H1 (cell line): ENCODE measurements around the gene CEACAM16. TPM values are rescaled to one million over a fixed set of nuclear protein-coding genes. Genes with fewer than 3 reads are reported as not detected.
A peak's percentile ranks its signal among the peaks of the same experiment; 100 is the strongest.

ENCODE experiments used
- CTCF ChIA-PET: fragments of 300-600 bp; sonication (Branson Sonifier 250); formaldehyde crosslinking; loops from one replicate; lab custom pipeline; 2021; ENCODE audit not compliant: partially characterized antibody; lab: Charles Lee
- POLR2A ChIA-PET: fragments of 300-600 bp; sonication (Branson Sonifier 250); formaldehyde crosslinking; loops from one replicate; lab custom pipeline; 2021; ENCODE audit warnings: inconsistent platforms; ENCODE audit not compliant: partially characterized antibody; lab: Charles Lee
- DNase-seq, 2 experiments: peaks; one replicate each; pipeline versions ENCODE4 v3.0.0 to v3.0.0-alpha.2; 2010 to 2022; ENCODE audit warnings: low spot score in 2 of 2, low read depth in 1 of 2, mixed read lengths in 1 of 2
- FAIRE-seq: peaks from 2 replicates; lab custom pipeline; 2011; peaks lifted over from hg19 to GRCh38; lab: Jason Lieb, UNC
- H2AFZ ChIP-seq: 2 replicates; pipeline ENCODE4 v1.8.1; 2012; ENCODE audit warnings: low read length, inconsistent platforms
- H2AK5ac ChIP-seq: 2 replicates; pipeline ENCODE4 v1.6.1; 2013; ENCODE audit warnings: low read depth, low read length
- H2BK120ac ChIP-seq: replicated peaks from 2 replicates; pipeline ENCODE3; 2013; ENCODE audit warnings: low read depth, low read length, inconsistent platforms
- H2BK12ac ChIP-seq: 2 replicates; pipeline ENCODE4 v1.6.1; 2013; ENCODE audit warnings: low read depth, low read length
- H2BK15ac ChIP-seq: 2 replicates; pipeline ENCODE4 v1.6.1; 2013; ENCODE audit warnings: low read length
- H2BK20ac ChIP-seq: 2 replicates; pipeline ENCODE4 v1.6.1; 2013; ENCODE audit warnings: low read length
- H2BK5ac ChIP-seq: 2 replicates; pipeline ENCODE4 v1.6.1; 2013; ENCODE audit warnings: low read depth, low read length
- H3K14ac ChIP-seq: 2 replicates; pipeline ENCODE4 v1.6.1; 2013; ENCODE audit warnings: inconsistent platforms; ENCODE audit not compliant: insufficient read length
- H3K18ac ChIP-seq: 2 replicates; pipeline ENCODE4 v1.6.1; 2013; ENCODE audit warnings: low read length; ENCODE audit errors: extremely low read depth
- H3K23ac ChIP-seq: 2 replicates; pipeline ENCODE4 v1.6.1; 2013; ENCODE audit warnings: inconsistent platforms; ENCODE audit not compliant: insufficient read length
- H3K23me2 ChIP-seq: 2 replicates; pipeline ENCODE4 v1.6.1; 2013; ENCODE audit warnings: low read depth, low read length
- H3K27ac ChIP-seq: 2 replicates; pipeline ENCODE4 v1.6.1; 2011; ENCODE audit warnings: low read depth, low read length, inconsistent platforms
- H3K27me3 ChIP-seq, 4 experiments: replicated peaks in 1 of 4; 1 replicate in 1 of 4; 2 replicates in 3 of 4; pipeline versions ENCODE4 v1.6.1 to v1.8.1; 2011 to 2013; ENCODE audit warnings: low read length in 3 of 4, mild to moderate bottlenecking in 3 of 4, inconsistent platforms in 2 of 4, mixed read lengths in 2 of 4, moderate library complexity in 1 of 4; ENCODE audit not compliant: control insufficient read depth in 3 of 4, insufficient read depth in 3 of 4; ENCODE audit errors: extremely low read depth in 1 of 4
- H3K36me3 ChIP-seq, 4 experiments: 2 replicates each; pipeline versions ENCODE4 v1.6.1 to v1.8.1; 2011 to 2013; ENCODE audit warnings: mild to moderate bottlenecking in 4 of 4, low read length in 3 of 4, moderate library complexity in 2 of 4, control low read depth in 1 of 4, inconsistent platforms in 1 of 4; ENCODE audit not compliant: insufficient read depth in 4 of 4, control insufficient read depth in 2 of 4
- H3K4ac ChIP-seq: replicated peaks from 2 replicates; pipeline ENCODE3; 2013; ENCODE audit warnings: low read length, low read depth, mixed read lengths, inconsistent platforms; ENCODE audit not compliant: insufficient read length
- H3K4me1 ChIP-seq, 4 experiments: replicated peaks in 1 of 4; 1 replicate in 1 of 4; 2 replicates in 3 of 4; pipeline versions ENCODE4 v1.6.1 to v1.8.1; 2011 to 2013; ENCODE audit warnings: low read length in 3 of 4, inconsistent platforms in 2 of 4, mixed read lengths in 1 of 4; ENCODE audit not compliant: insufficient read depth in 4 of 4, control insufficient read depth in 3 of 4
- H3K4me2 ChIP-seq, 2 experiments: 2 replicates each; pipeline versions ENCODE4 v1.6.1 to v1.8.1; 2011 to 2013; ENCODE audit warnings: low read depth in 2 of 2, low read length in 2 of 2, control low read depth in 1 of 2, inconsistent platforms in 1 of 2, mild to moderate bottlenecking in 1 of 2; ENCODE audit not compliant: insufficient read depth in 1 of 2
- H3K4me3 ChIP-seq, 4 experiments: fragments of 200-600, 300-600 bp in 1 of 4; sonication (generic), shearing (Covaris generic), sonication (Bioruptor Twin) in 1 of 4; 2 replicates each; pipeline versions ENCODE4 v1.5.1 to v1.8.1; 2011 to 2016; ENCODE audit warnings: low read length in 4 of 4, low read depth in 3 of 4, control low read depth in 2 of 4, inconsistent platforms in 2 of 4, mild to moderate bottlenecking in 2 of 4, mixed read lengths in 1 of 4, moderate library complexity in 1 of 4; ENCODE audit not compliant: insufficient read depth in 2 of 4; ENCODE audit errors: extremely low read depth in 1 of 4
- H3K56ac ChIP-seq: replicated peaks from 2 replicates; pipeline ENCODE3; 2013; ENCODE audit warnings: low read depth, mild to moderate bottlenecking, mixed read lengths, low read length, inconsistent platforms; ENCODE audit not compliant: insufficient read length
- H3K79me1 ChIP-seq: 2 replicates; pipeline ENCODE4 v1.6.1; 2013; ENCODE audit warnings: low read depth, low read length, control low read depth
- H3K79me2 ChIP-seq, 2 experiments: 2 replicates each; pipeline versions ENCODE4 v1.6.1 to v1.8.1; 2012 to 2013; ENCODE audit warnings: low read length in 2 of 2, mild to moderate bottlenecking in 2 of 2, inconsistent platforms in 1 of 2; ENCODE audit not compliant: insufficient read depth in 2 of 2, control insufficient read depth in 1 of 2
- H3K9ac ChIP-seq, 4 experiments: replicated peaks in 1 of 4; 1 replicate in 1 of 4; 2 replicates in 3 of 4; pipeline versions ENCODE4 v1.6.1 to v1.8.1; 2011 to 2013; ENCODE audit warnings: low read depth in 3 of 4, low read length in 3 of 4, control low read depth in 2 of 4, mild to moderate bottlenecking in 2 of 4, moderate library complexity in 2 of 4, inconsistent platforms in 1 of 4; ENCODE audit errors: extremely low read depth in 1 of 4
- H3K9me3 ChIP-seq, 2 experiments: 2 replicates each; pipeline versions ENCODE4 v1.6.1 to v1.8.1; 2012 to 2013; ENCODE audit warnings: mild to moderate bottlenecking in 2 of 2, moderate library complexity in 2 of 2, control low read depth in 1 of 2, inconsistent platforms in 1 of 2, low read depth in 1 of 2, low read length in 1 of 2, mixed read lengths in 1 of 2; ENCODE audit not compliant: insufficient read depth in 2 of 2
- H4K20me1 ChIP-seq, 2 experiments: replicated peaks in 1 of 2; 2 replicates each; pipeline versions ENCODE3 to v1.8.1; 2011 to 2013; ENCODE audit warnings: inconsistent platforms in 2 of 2, low read length in 2 of 2, mild to moderate bottlenecking in 1 of 2; ENCODE audit not compliant: insufficient read depth in 2 of 2, control insufficient read depth in 1 of 2
- H4K5ac ChIP-seq: 2 replicates; pipeline ENCODE4 v1.6.1; 2013; ENCODE audit warnings: low read length, low read depth, mixed read lengths, inconsistent platforms; ENCODE audit not compliant: insufficient read length
- H4K8ac ChIP-seq: 2 replicates; pipeline ENCODE4 v1.8.0; 2013; ENCODE audit warnings: mild to moderate bottlenecking, moderate library complexity, low read length, inconsistent platforms; ENCODE audit not compliant: insufficient read depth; ENCODE audit errors: extremely low read depth
- H4K91ac ChIP-seq: replicated peaks from 2 replicates; pipeline ENCODE3; 2013; ENCODE audit warnings: low read length, mixed read lengths, inconsistent platforms; ENCODE audit not compliant: insufficient read length
- CTBP2 ChIP-seq: IDR thresholded peaks from 2 replicates; pipeline ENCODE4 v1.7.0; 2011; ENCODE audit warnings: borderline replicate concordance, mild to moderate bottlenecking, moderate library complexity, mixed read lengths, low read length; ENCODE audit not compliant: insufficient read depth, insufficient read length
- SP1 ChIP-seq: IDR thresholded peaks from 2 replicates; pipeline ENCODE4 v1.6.1; 2011; ENCODE audit warnings: low read depth, low read length
- SUZ12 ChIP-seq: fragments of 200-600 bp; sonication (generic); IDR thresholded peaks from 2 replicates; pipeline ENCODE4 v1.6.1; 2012; ENCODE audit warnings: mild to moderate bottlenecking, inconsistent platforms, low read length, moderate library complexity, mixed read lengths
- WGBS, 2 experiments: shearing (Covaris generic) in 1 of 2; methylation state at CpG; one replicate each; pipeline versions ENCODE4 v1.1.6 to v1.1.7; 2013 to 2015; ENCODE audit warnings: low lambda C conversion rate in 2 of 2, mixed read lengths in 2 of 2, inconsistent platforms in 1 of 2, low coverage in 1 of 2, missing lambda C conversion rate in 1 of 2; ENCODE audit not compliant: insufficient replicate concordance in 2 of 2, insufficient coverage in 1 of 2, insufficient read length in 1 of 2; ENCODE audit errors: extremely low coverage in 1 of 2, missing lambda C conversion rate in 1 of 2; 5-methylcytosine and 5-hydroxymethylcytosine counted together
- polyA plus RNA-seq, 7 experiments: library from polyadenylated mRNA; depleted of rRNA in 3 of 7; stranded (reverse) in 5 of 7; unstranded in 2 of 7; fragments of >200 nt in 5 of 7; fragments of 200-250 nt in 2 of 7; gene quantifications; 1 replicate in 5 of 7; 2 replicates in 1 of 7; 4 replicates in 1 of 7; pipeline versions ENCODE4 v1.2.1 to v1.2.3, GENCODE V29; 2011 to 2013; ENCODE audit warnings: missing spikeins in 2 of 7, mixed read lengths in 2 of 7
- total RNA-seq: library from RNA; stranded (reverse); fragmentation: NEBNext Ultra II Directional; extraction: Animal tissue kit (Norgen Biotek cat#: 25700); gene quantifications from 2 replicates; pipeline ENCODE4 v1.2.1, GENCODE V29; 2021

CEACAM16 gene
- total and polyA plus RNA-seq, 2 of the 8 experiments (the other 6 are each of a cell fraction or from before 2014, with no cell fraction given): not detected

DNA sequence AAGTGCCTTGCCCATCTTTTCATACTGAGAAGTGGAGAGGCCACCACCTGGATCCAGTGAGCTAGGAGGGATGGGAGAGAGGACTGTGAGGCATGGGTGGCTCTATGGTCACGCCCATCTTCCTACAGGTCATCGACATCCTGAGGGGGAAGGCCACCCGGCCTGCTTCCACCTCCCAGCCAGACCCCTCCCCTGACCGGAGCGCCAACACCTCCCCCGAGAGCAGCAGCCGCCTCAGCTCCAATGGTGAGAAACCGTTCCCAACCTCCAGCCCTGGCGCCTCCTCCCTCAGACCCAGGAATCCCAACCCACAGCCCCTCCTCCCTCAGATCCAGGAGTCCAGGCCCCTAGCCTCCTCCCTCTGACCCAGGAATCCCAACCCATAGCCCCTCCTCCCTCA is 59.6 kb downstream of the CEACAM16 start:
- Histone ChIP-seq H3K23ac (no peak overlapping the region), H3K79me2 (no peaks in the 10 kb centered on the region), H2BK12ac (peak overlapping the region; percentile 90; the same call in 1 of the 2 replicates), H2AFZ (no peak overlapping the region), H3K4me1 (peaks cover 10 to 35% (median 17%) of the 10 kb centered on the region in 4 experiments), H3K14ac (no peak overlapping the region), H3K18ac (peak overlapping the region; percentile 83; the same call in 1 of the 2 replicates), H4K91ac (no peak overlapping the region), H3K27ac (no peak overlapping the region)
- peak in 1 of 2 experiments; percentile 78 for DNase-seq
- POLR2A ChIA-PET: interaction anchor here (0.6 to 2.5 kb wide), 6 partner anchors 12 to 76 kb away, joined by 3 to 7 read pairs (median 4); no protein-coding TSS in a partner anchor
- TF ChIP-seq SUZ12 (no peak), SP1 (0 out of 2 replicates have a peak, but pooled peaks have one; percentile 31), CTBP2 (peak; percentile 13)
- TF ChIP-seq, all 59 proteins: peak for 2
- Histone ChIP-seq H2BK5ac (no peak overlapping the region), H3K79me1 (no peaks in the 10 kb centered on the region), H4K20me1 (peaks cover 0 to 6% of the 10 kb centered on the region in 2 experiments), H2AK5ac (no peak overlapping the region), H3K9me3 (no peaks in the 10 kb centered on the region), H4K8ac (no peak overlapping the region), H3K4me3 (peak overlapping the region; percentile 42 to 66 (median 54); a peak in 7 of 8 replicates), H3K9ac (no peak overlapping the region), H4K5ac (no peak overlapping the region), H3K56ac (no peak overlapping the region), H3K4ac (no peak overlapping the region), H2BK20ac (no peak overlapping the region), H3K23me2 (peaks cover 23% of the 10 kb centered on the region), H3K4me2 (peak overlapping the region; percentile 81 to 100), H2BK120ac (no peak overlapping the region), H2BK15ac (no peak overlapping the region), H3K27me3 (peaks cover 26 to 43% (median 41%) of the 10 kb centered on the region in 4 experiments), H3K36me3 (no peaks in the 10 kb centered on the region)
- 25% methylated on average over 2 of the region's 9 CpGs; no CpG with 5 or more reads in 1 of the 2 experiments for WGBS, 2 experiments
- no peak for FAIRE-seq
- CTCF ChIA-PET: interaction anchor here (0.9 to 2.5 kb wide), 7 partner anchors 8 to 69 kb away, joined by 3 to 34 read pairs (median 4); no protein-coding TSS in a partner anchor
